Endothelial cell of umbilical vein (primary cell): ENCODE results near the gene SDHAF2. TPM values are rescaled to one million over a fixed set of nuclear protein-coding genes. Genes with fewer than 3 reads are reported as not detected.
"Not testable (repeated sequence)": the region's sequence is repeated elsewhere in the genome, so short reads cannot be mapped to it uniquely, and the experiment has no call there.

Experiments
- BruUV-seq: library from RNA; stranded (reverse); fragments of 400-500 nt; replicated peaks from 2 replicates; lab custom pipeline; 2021; lab: Mats Ljungman, UMichigan
- CTCF ChIA-PET: fragments of 300-600, 350-600 bp; sonication (Branson Sonifier 250); formaldehyde crosslinking; loops from one replicate; lab custom pipeline; 2021; ENCODE audit warnings: antibody characterized with exemption, inconsistent platforms; lab: Charles Lee
- POLR2A ChIA-PET: fragments of 300-600, 350-600 bp; sonication (Branson Sonifier 250); formaldehyde crosslinking; loops from one replicate; lab custom pipeline; 2021; ENCODE audit warnings: antibody characterized with exemption, inconsistent platforms; lab: Charles Lee
- DNase-seq: peaks from one replicate; pipeline ENCODE4 v3.0.0-alpha.2; 2011; ENCODE audit warnings: low read depth, low spot score
- FAIRE-seq: peaks from 2 replicates; lab custom pipeline; 2011; peaks lifted over from hg19 to GRCh38; lab: Jason Lieb, UNC
- H2AFZ ChIP-seq: 2 replicates; pipeline ENCODE4 v1.6.0; 2012; ENCODE audit warnings: low read depth, low read length, control low read depth, inconsistent platforms
- H3K27ac ChIP-seq: 2 replicates; pipeline ENCODE4 v1.5.1; 2011; ENCODE audit warnings: low read depth, mild to moderate bottlenecking, control low read depth, low read length, moderate library complexity; ENCODE audit not compliant: insufficient read depth
- H3K27me3 ChIP-seq, 2 experiments: 2 replicates each; pipeline versions ENCODE4 v1.6.0 to v1.6.1; 2011; ENCODE audit warnings: low read length in 2 of 2, mixed read lengths in 1 of 2; ENCODE audit not compliant: control insufficient read depth in 2 of 2, insufficient read depth in 2 of 2
- H3K36me3 ChIP-seq, 2 experiments: 2 replicates in 1 of 2; 3 replicates in 1 of 2; pipeline ENCODE4 v1.5.1; 2011; ENCODE audit warnings: low read length in 2 of 2, mild to moderate bottlenecking in 1 of 2, moderate library complexity in 1 of 2; ENCODE audit not compliant: control insufficient read depth in 2 of 2, insufficient read depth in 2 of 2; ENCODE audit errors: extremely low read depth in 1 of 2
- H3K4me1 ChIP-seq: 3 replicates; pipeline ENCODE4 v1.5.1; 2011; ENCODE audit warnings: mild to moderate bottlenecking, low read length; ENCODE audit not compliant: control insufficient read depth, insufficient read depth; ENCODE audit errors: extremely low read depth
- H3K4me2 ChIP-seq: 2 replicates; pipeline ENCODE4 v1.6.1; 2011; ENCODE audit warnings: low read length, control low read depth, mixed read lengths; ENCODE audit not compliant: insufficient read depth
- H3K4me3 ChIP-seq, 3 experiments: fragments of 200-600 bp in 1 of 3; sonication (generic), shearing (Covaris generic) in 1 of 3; replicated peaks in 1 of 3; 2 replicates each; pipeline ENCODE4 v1.5.1; 2011 to 2016; ENCODE audit warnings: control low read depth in 3 of 3, low read length in 3 of 3, mild to moderate bottlenecking in 2 of 3, inconsistent platforms in 1 of 3, low read depth in 1 of 3, moderate library complexity in 1 of 3; ENCODE audit not compliant: insufficient read depth in 1 of 3
- H3K79me2 ChIP-seq: 2 replicates; pipeline ENCODE4 v1.6.0; 2012; ENCODE audit warnings: low read length, inconsistent platforms; ENCODE audit not compliant: control insufficient read depth, insufficient read depth
- H3K9ac ChIP-seq: replicated peaks from 2 replicates; pipeline ENCODE3; 2011; ENCODE audit warnings: low read length, control low read depth; ENCODE audit not compliant: insufficient read depth; ENCODE audit errors: extremely low read depth
- H3K9me1 ChIP-seq: replicated peaks from 3 replicates; pipeline ENCODE4 v1.6.0; 2011; ENCODE audit warnings: mild to moderate bottlenecking, low read length; ENCODE audit not compliant: control insufficient read depth, insufficient read depth; ENCODE audit errors: extremely low read depth
- H3K9me3 ChIP-seq: replicated peaks from 2 replicates; pipeline ENCODE4 v1.5.1; 2012; ENCODE audit warnings: low read length, inconsistent platforms; ENCODE audit not compliant: control insufficient read depth, insufficient read depth
- H4K20me1 ChIP-seq: replicated peaks from 2 replicates; pipeline ENCODE3; 2011; ENCODE audit warnings: mild to moderate bottlenecking, low read length; ENCODE audit not compliant: control insufficient read depth, insufficient read depth; ENCODE audit errors: extremely low read depth
- CTCF ChIP-seq, 2 donors: IDR thresholded peaks; 1 replicate in 1 of 2; 2 replicates in 1 of 2; pipeline ENCODE4 v1.5.1; 2011; ENCODE audit warnings: low read length in 2 of 2, mild to moderate bottlenecking in 2 of 2, moderate library complexity in 2 of 2, control low read depth in 1 of 2, inconsistent platforms in 1 of 2, low read depth in 1 of 2; ENCODE audit not compliant: insufficient read depth in 1 of 2; ENCODE audit errors: extremely low read depth in 1 of 2
- EZH2 ChIP-seq: IDR thresholded peaks from 2 replicates; pipeline ENCODE4 v1.6.1; 2012; ENCODE audit warnings: borderline replicate concordance, low read depth, mild to moderate bottlenecking, moderate library complexity, low read length, inconsistent platforms; ENCODE audit not compliant: severe bottlenecking
- FOS ChIP-seq: IDR thresholded peaks from 2 replicates; pipeline ENCODE4 v1.6.1; 2011; ENCODE audit warnings: mild to moderate bottlenecking, low read length, moderate library complexity, borderline replicate concordance; ENCODE audit not compliant: insufficient read depth
- GATA2 ChIP-seq: IDR thresholded peaks from 2 replicates; pipeline ENCODE4 v1.7.0; 2011; ENCODE audit warnings: low read depth, mild to moderate bottlenecking, moderate library complexity, mixed read lengths, low read length; ENCODE audit not compliant: insufficient read length, insufficient read depth
- JUN ChIP-seq: IDR thresholded peaks from 2 replicates; pipeline ENCODE4 v1.6.1; 2011; ENCODE audit warnings: borderline replicate concordance, low read depth; ENCODE audit not compliant: insufficient read length, insufficient read depth
- MAX ChIP-seq: IDR thresholded peaks from 2 replicates; pipeline ENCODE4 v1.6.1; 2011; ENCODE audit not compliant: insufficient read depth, insufficient read length
- MYC ChIP-seq: IDR thresholded peaks from one replicate; pipeline ENCODE4 v1.6.1; 2011; ENCODE audit warnings: mild to moderate bottlenecking, low read depth, low read length
- POLR2A ChIP-seq: IDR thresholded peaks from 2 replicates; pipeline ENCODE4 v1.6.1; 2012; ENCODE audit warnings: low read depth, mild to moderate bottlenecking, control low read depth, low read length
- POLR2AphosphoS5 ChIP-seq: IDR thresholded peaks from 2 replicates; pipeline ENCODE4 v1.6.1; 2012; ENCODE audit warnings: low read depth, mild to moderate bottlenecking, control low read depth, low read length, moderate library complexity; ENCODE audit not compliant: insufficient read depth
- dilution Hi-C: fragments of 300-500 bp; cut with MboI; formaldehyde crosslinking; loops from one replicate; pipeline ENCODE4 v1.15.0; 2019; ENCODE audit warnings: low sequenced_read_pairs; ENCODE audit not compliant: extremely low pct_ligation_motif_present
- intact Hi-C: fragments of 100-400 bp; cut with micrococcal nuclease; formaldehyde crosslinking; loops from one replicate; pipeline ENCODE4 v1.10.0; 2022
- polyA plus RNA-seq, 4 experiments: library from polyadenylated mRNA; depleted of rRNA in 3 of 4; stranded (reverse) in 3 of 4; unstranded in 1 of 4; fragments of >200 nt; gene quantifications; 2 replicates each; pipeline versions ENCODE4 v1.2.1 to v1.2.3, GENCODE V29; 2011 to 2012; ENCODE audit warnings: missing spikeins in 1 of 4
- total RNA-seq: library from RNA; stranded (reverse); gene quantifications from 2 replicates; pipeline ENCODE4 v1.2.3, GENCODE V29; 2021

Gene SDHAF2
- total and polyA plus RNA-seq, 2 donors (not counting 3 experiments of a cell fraction or from before 2014, with no cell fraction given): 44.5 to 128 TPM

- H3K27ac ChIP-seq, intact Hi-C loops, H3K4me2 ChIP-seq, H3K36me3 ChIP-seq, dilution Hi-C loops, H3K27me3 ChIP-seq, H3K9me1 ChIP-seq, FAIRE-seq, H2AFZ ChIP-seq, H3K9me3 ChIP-seq, H3K79me2 ChIP-seq, DNase-seq, H3K4me3 ChIP-seq, H4K20me1 ChIP-seq, BruUV-seq, POLR2A ChIA-PET, H3K4me1 ChIP-seq, H3K9ac ChIP-seq: not testable (repeated sequence)
- CTCF ChIA-PET: interaction anchor here (1.0 to 1.1 kb wide), 2 partner anchors 9 to 10 kb away, joined by 3 read pairs; no protein-coding TSS in a partner anchor
Observed at GRCh38 chr11:61467602-61468001, 37.7 kb downstream of the SDHAF2 start.

DNA sequence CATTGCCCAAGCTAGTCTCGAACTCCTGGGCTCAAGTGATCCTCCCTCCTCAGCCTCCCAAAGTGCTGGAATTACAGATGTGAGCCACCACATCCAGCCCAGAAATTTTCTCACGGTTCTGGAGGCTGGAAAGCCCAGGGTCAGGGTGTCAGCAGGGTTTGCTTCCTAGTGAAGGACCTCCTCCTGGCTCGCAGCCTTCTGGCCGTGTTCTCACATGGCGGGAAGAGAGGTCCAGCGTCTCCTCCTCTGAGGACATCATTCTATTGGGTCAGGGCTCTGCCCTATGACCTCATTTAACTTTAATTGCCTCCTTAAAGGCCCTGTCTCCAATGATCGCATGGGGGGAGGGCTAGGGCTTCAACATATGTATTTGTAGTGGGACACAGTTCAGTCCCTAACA, 38.1 kb downstream of the SDHAF2 start:
- Histone ChIP-seq H3K9me1 (no peaks in the 10 kb centered on the region), H3K79me2 (no peaks in the 10 kb centered on the region), H4K20me1 (no peaks in the 10 kb centered on the region), H3K27me3 (no peaks in the 10 kb centered on the region), H3K36me3 (peaks cover 0 to 6% of the 10 kb centered on the region in 2 experiments), H3K4me1 (no peaks in the 10 kb centered on the region), H3K27ac (no peak overlapping the region), H3K4me2 (no peak overlapping the region), H3K9ac (no peak overlapping the region), H3K9me3 (no peaks in the 10 kb centered on the region), H3K4me3 (no peak overlapping the region), H2AFZ (no peak overlapping the region)
- ChIA-PET CTCF (interaction anchor here (1.1 kb wide), 1 partner anchor 9 kb away, joined by 3 read pairs; no protein-coding TSS in a partner anchor), POLR2A (no interaction called here)
- no peak for FAIRE-seq
- dilution Hi-C loops (no loop called here), intact Hi-C loops (no loop called here)
- BruUV-seq: no TSS peak
- TF ChIP-seq CTCF (IDR thresholded peaks at IDR 0.05; ENCODE audit: extremely low read depth in 1 of 2, insufficient read depth in 1 of 2, low read depth in 1 of 2, low read length in 2 of 2) (no peak), EZH2 (no peak), POLR2AphosphoS5 (no peak), FOS (no peak), GATA2 (no peak), JUN (no peak), POLR2A (no peak), MAX (no peak), MYC (no peak)
- no peak for DNase-seq
